SK-N-SH (cell line): ENCODE data around the gene ANKH. TPM values are rescaled to one million over a fixed set of nuclear protein-coding genes. Genes with fewer than 3 reads are reported as not detected.

Experiments used
- CTCF ChIA-PET: fragments of 300-600, 350-600 bp; formaldehyde crosslinking; extraction: SDS; loops from one replicate; lab custom pipeline; 2021; lab: Yijun Ruan, JAX
- POLR2A ChIA-PET: fragments of 350-600 bp; sonication (Branson Sonifier 250); formaldehyde crosslinking; extraction: SDS; loops from one replicate; lab custom pipeline; 2020; ENCODE audit warnings: antibody characterized with exemption, inconsistent platforms; lab: Yijun Ruan, JAX
- DNase-seq: peaks from one replicate; pipeline ENCODE4 v3.0.0; 2012
- H2AFZ ChIP-seq: fragments of 200-600 bp; sonication (generic); 2 replicates; pipeline ENCODE4 v1.8.1; 2016; ENCODE audit warnings: antibody characterized with exemption, mild to moderate bottlenecking, low read depth
- H3F3A ChIP-seq: fragments of 200-600 bp; sonication (generic); replicated peaks from 2 replicates; pipeline ENCODE3; 2016; ENCODE audit warnings: antibody characterized with exemption, mild to moderate bottlenecking; ENCODE audit not compliant: insufficient read depth
- H3K27ac ChIP-seq, 2 experiments: fragments of 200-500 bp in 1 of 2; fragments of 200-600 bp in 1 of 2; sonication (Bioruptor generic) in 1 of 2; sonication (generic), shearing (Covaris generic) in 1 of 2; 2 replicates each; pipeline versions ENCODE4 v1.5.1 to v1.6.1; 2014 to 2016; ENCODE audit warnings: low read depth in 2 of 2, inconsistent platforms in 1 of 2, low read length in 1 of 2, mild to moderate bottlenecking in 1 of 2, mixed read lengths in 1 of 2
- H3K27me3 ChIP-seq: fragments of 200-600 bp; sonication (generic), shearing (Covaris generic); 2 replicates; pipeline ENCODE4 v1.6.1; 2016; ENCODE audit warnings: mixed run types; ENCODE audit not compliant: insufficient read depth
- H3K36me3 ChIP-seq, 2 experiments: fragments of 200-500 bp in 1 of 2; fragments of 200-600 bp in 1 of 2; sonication (Bioruptor generic) in 1 of 2; sonication (generic) in 1 of 2; replicated peaks in 1 of 2; 2 replicates each; pipeline versions ENCODE3 to v1.5.1; 2014 to 2016; ENCODE audit warnings: low read length in 1 of 2, mild to moderate bottlenecking in 1 of 2; ENCODE audit not compliant: insufficient read depth in 2 of 2, control insufficient read depth in 1 of 2
- H3K4me1 ChIP-seq, 2 experiments: fragments of 200-500 bp in 1 of 2; fragments of 200-600 bp in 1 of 2; sonication (Bioruptor generic) in 1 of 2; sonication (generic), shearing (Covaris generic) in 1 of 2; 2 replicates each; pipeline versions ENCODE4 v1.5.1 to v1.6.1; 2014 to 2016; ENCODE audit warnings: low read depth in 1 of 2, low read length in 1 of 2, mixed run types in 1 of 2; ENCODE audit not compliant: insufficient read depth in 2 of 2, control insufficient read depth in 1 of 2
- H3K4me2 ChIP-seq: fragments of 200-600 bp; sonication (generic), shearing (Covaris generic); 2 replicates; pipeline ENCODE4 v1.6.1; 2017; ENCODE audit warnings: mixed run types
- H3K4me3 ChIP-seq, 2 experiments: fragments of 200-500 bp in 1 of 2; fragments of 200-600 bp in 1 of 2; sonication (Bioruptor generic) in 1 of 2; sonication (generic), shearing (Covaris generic) in 1 of 2; 2 replicates each; pipeline versions ENCODE4 v1.5.1 to v1.8.1; 2014 to 2016; ENCODE audit warnings: low read depth in 2 of 2, inconsistent platforms in 1 of 2, low read length in 1 of 2, mild to moderate bottlenecking in 1 of 2, mixed read lengths in 1 of 2, moderate library complexity in 1 of 2
- H3K79me2 ChIP-seq: fragments of 200-600 bp; sonication (generic); 2 replicates; pipeline ENCODE4 v1.8.1; 2017; ENCODE audit warnings: mild to moderate bottlenecking; ENCODE audit not compliant: insufficient read depth
- H3K9ac ChIP-seq: fragments of 200-600 bp; sonication (generic); 2 replicates; pipeline ENCODE4 v1.6.1; 2017; ENCODE audit warnings: mixed run types
- H3K9me2 ChIP-seq: fragments of 200-600 bp; sonication (generic); 2 replicates; pipeline ENCODE4 v1.6.1; 2017; ENCODE audit warnings: mixed run types
- H3K9me3 ChIP-seq: fragments of 200-600 bp; sonication (generic); 2 replicates; pipeline ENCODE4 v1.6.1; 2017; ENCODE audit warnings: mixed run types, mild to moderate bottlenecking, moderate library complexity
- H4K20me1 ChIP-seq: fragments of 200-600 bp; sonication (generic); 2 replicates; pipeline ENCODE4 v1.6.1; 2017; ENCODE audit warnings: mild to moderate bottlenecking, mixed run types; ENCODE audit not compliant: insufficient read depth
- CHD2 ChIP-seq: fragments of 150-350 bp; IDR thresholded peaks from 2 replicates; pipeline ENCODE4 v1.6.1; 2018; ENCODE audit warnings: low read length; ENCODE audit not compliant: partially characterized antibody
- CTCF ChIP-seq: fragments of 200-600 bp; sonication (generic); IDR thresholded peaks from 2 replicates; pipeline ENCODE4 v1.6.1; 2017; ENCODE audit warnings: antibody characterized with exemption, mild to moderate bottlenecking, moderate library complexity
- ELF1 ChIP-seq: IDR thresholded peaks from 2 replicates; pipeline ENCODE4 v1.4.0; 2012
- FOSL2 ChIP-seq: IDR thresholded peaks from 2 replicates; pipeline ENCODE4 v1.4.0; 2012; ENCODE audit warnings: low read depth, mild to moderate bottlenecking, moderate library complexity, borderline replicate concordance
- FOXJ3 ChIP-seq: sonication (generic); formaldehyde crosslinking; IDR thresholded peaks from 2 replicates; pipeline ENCODE4 v1.5.1; 2020; ENCODE audit warnings: mild to moderate bottlenecking, missing genetic modification reagents
- FOXM1 ChIP-seq: IDR thresholded peaks from 2 replicates; pipeline ENCODE4 v1.4.0; 2012; ENCODE audit warnings: low read depth, mild to moderate bottlenecking
- GABPA ChIP-seq: IDR thresholded peaks from 2 replicates; pipeline ENCODE4 v1.4.0; 2012; ENCODE audit warnings: low read depth, mild to moderate bottlenecking
- JUND ChIP-seq: IDR thresholded peaks from 2 replicates; pipeline ENCODE4 v1.4.0; 2012
- MEF2A ChIP-seq: IDR thresholded peaks from 2 replicates; pipeline ENCODE4 v1.4.0; 2012; ENCODE audit warnings: low read depth, borderline replicate concordance
- NRF1 ChIP-seq: IDR thresholded peaks from 2 replicates; pipeline ENCODE4 v1.6.1; 2012; ENCODE audit warnings: low read depth, mild to moderate bottlenecking, low read length
- REST ChIP-seq: IDR thresholded peaks from 2 replicates; pipeline ENCODE4 v1.6.1; 2012; ENCODE audit warnings: mild to moderate bottlenecking, low read depth, low read length, moderate library complexity
- RXRA ChIP-seq: IDR thresholded peaks from 2 replicates; pipeline ENCODE4 v1.4.0; 2012; ENCODE audit warnings: low read depth, mild to moderate bottlenecking, borderline replicate concordance
- SIN3A ChIP-seq: IDR thresholded peaks from 2 replicates; pipeline ENCODE4 v1.6.1; 2012; ENCODE audit warnings: low read depth, mild to moderate bottlenecking, low read length, moderate library complexity, borderline replicate concordance
- TEAD4 ChIP-seq: IDR thresholded peaks from 2 replicates; pipeline ENCODE4 v1.4.0; 2012; ENCODE audit warnings: mild to moderate bottlenecking, borderline replicate concordance; ENCODE audit not compliant: insufficient read depth
- YY1 ChIP-seq: IDR thresholded peaks from 2 replicates; pipeline ENCODE4 v1.4.0; 2012; ENCODE audit warnings: low read depth, mild to moderate bottlenecking
- WGBS: methylation state at CpG from one replicate; pipeline ENCODE4 v1.1.6; 2017; ENCODE audit warnings: low lambda C conversion rate; 5-methylcytosine and 5-hydroxymethylcytosine counted together
- polyA plus RNA-seq, 3 experiments: library from polyadenylated mRNA; depleted of rRNA; stranded (reverse); fragments of >200 nt; gene quantifications; 2 replicates each; pipeline ENCODE4 v1.2.3, GENCODE V29; 2012
- TF ChIP-seq, protein P1 (sequence below): IDR thresholded peaks from 2 replicates; pipeline ENCODE4; 2012
- TF ChIP-seq, protein P2 (sequence below): fragments of 150-350 bp; IDR thresholded peaks from 2 replicates; pipeline ENCODE4 v1.6.1; 2017; ENCODE audit warnings: antibody characterized with exemption, low read length, low read depth, borderline replicate concordance
- TF ChIP-seq, protein P3 (sequence below): IDR thresholded peaks from 2 replicates; pipeline ENCODE4 v1.4.0; 2012; ENCODE audit warnings: low read depth

Gene ANKH
- polyA plus RNA-seq, 1 of the 3 experiments (the other 2 are of a cell fraction): 22.0 TPM

DNA sequence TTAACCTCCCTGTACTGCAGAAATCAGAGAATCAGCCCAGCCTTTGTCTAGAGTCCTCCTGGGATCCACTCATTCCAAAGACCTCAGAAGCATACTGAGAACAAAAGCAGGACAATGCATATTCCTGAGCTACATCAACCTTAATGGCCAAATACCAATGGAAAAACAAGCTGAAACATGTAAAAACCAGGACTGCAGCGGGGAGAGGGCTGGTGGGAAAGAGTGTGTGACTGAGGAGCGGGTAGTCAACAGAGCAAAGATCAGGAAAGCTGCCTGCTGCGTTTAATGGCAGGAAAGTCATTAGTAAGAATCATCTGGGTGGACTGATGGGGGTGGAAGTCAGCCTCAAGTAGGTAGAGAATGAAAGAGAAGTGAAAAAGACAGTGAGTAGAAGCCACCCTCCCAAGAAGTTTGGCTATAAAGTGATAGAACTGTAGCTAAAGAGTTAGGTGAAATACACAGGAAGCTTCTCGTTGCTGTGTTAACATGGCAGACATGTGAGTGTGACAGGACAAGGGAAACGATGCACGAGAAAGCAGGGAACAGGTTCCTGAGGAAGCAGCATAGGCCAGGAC is 119.0 kb downstream of the ANKH start:
- Histone ChIP-seq H3K9ac (no peak overlapping the region), H4K20me1 (no peaks in the 10 kb centered on the region), H3K36me3 (peaks cover 0 to 11% of the 10 kb centered on the region in 2 experiments), H3K9me2 (no peaks in the 10 kb centered on the region), H3K79me2 (no peaks in the 10 kb centered on the region; the same call in 1 of the 2 replicates), H3F3A (no peaks in the 10 kb centered on the region), H3K27me3 (no peaks in the 10 kb centered on the region), H2AFZ (no peak overlapping the region)
- 88% methylated on average over 6 of the region's 6 CpGs for WGBS
- no peak for DNase-seq
- TF ChIP-seq FOXJ3 (CRISPR knock-in tag) (no peak), FOXM1 (no peak), YY1 (no peak)
- TF ChIP-seq, protein P1, sequence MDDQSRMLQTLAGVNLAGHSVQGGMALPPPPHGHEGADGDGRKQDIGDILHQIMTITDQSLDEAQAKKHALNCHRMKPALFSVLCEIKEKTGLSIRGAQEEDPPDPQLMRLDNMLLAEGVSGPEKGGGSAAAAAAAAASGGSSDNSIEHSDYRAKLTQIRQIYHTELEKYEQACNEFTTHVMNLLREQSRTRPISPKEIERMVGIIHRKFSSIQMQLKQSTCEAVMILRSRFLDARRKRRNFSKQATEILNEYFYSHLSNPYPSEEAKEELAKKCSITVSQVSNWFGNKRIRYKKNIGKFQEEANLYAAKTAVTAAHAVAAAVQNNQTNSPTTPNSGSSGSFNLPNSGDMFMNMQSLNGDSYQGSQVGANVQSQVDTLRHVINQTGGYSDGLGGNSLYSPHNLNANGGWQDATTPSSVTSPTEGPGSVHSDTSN: no peak
- TF ChIP-seq, all 33 proteins: peak for 0
- Histone ChIP-seq H3K27ac (no peak overlapping the region), H3K4me2 (no peak overlapping the region), H3K4me3 (no peak overlapping the region), H3K4me1 (no peaks in the 10 kb centered on the region), H3K9me3 (no peaks in the 10 kb centered on the region)
- ChIA-PET CTCF (interaction anchor here (0.6 kb wide), 1 partner anchor 318 kb away, joined by 3 read pairs; no protein-coding TSS in a partner anchor), POLR2A (interaction anchor here (0.7 kb wide), 1 partner anchor 18 kb away, joined by 3 read pairs; no protein-coding TSS in a partner anchor)

- no peaks in the 10 kb centered on the region for H3K9me2 ChIP-seq
- no peak overlapping the region for H2AFZ ChIP-seq
- no peaks in the 10 kb centered on the region for H3K79me2 ChIP-seq
- CTCF ChIA-PET: no interaction called here
- no peaks in the 10 kb centered on the region for H3F3A ChIP-seq
- no peak overlapping the region for H3K4me2 ChIP-seq
- no peak overlapping the region for H3K27ac ChIP-seq
- 94% methylated on average over 5 of the region's 5 CpGs for WGBS
- POLR2A ChIA-PET: no interaction called here
- no peaks in the 10 kb centered on the region for H3K27me3 ChIP-seq
- no peak overlapping the region for H3K4me3 ChIP-seq
- H3K9ac ChIP-seq: no peak overlapping the region
- H3K4me1 ChIP-seq: no peaks in the 10 kb centered on the region
- no peaks in the 10 kb centered on the region for H4K20me1 ChIP-seq
- peaks cover 0 to 20% of the 10 kb centered on the region in 2 experiments for H3K36me3 ChIP-seq
- H3K9me3 ChIP-seq: no peaks in the 10 kb centered on the region
- no peak for DNase-seq
- TF ChIP-seq JUND (no peak), SIN3A (no peak), GABPA (no peak), TEAD4 (no peak), REST (no peak), MEF2A (no peak), FOSL2 (no peak), ELF1 (no peak), CTCF (no peak), NRF1 (no peak), FOXJ3 (CRISPR knock-in tag) (no peak), RXRA (no peak), CHD2 (no peak), FOXM1 (no peak)
- TF ChIP-seq, protein P1: no peak
- TF ChIP-seq, protein P2, sequence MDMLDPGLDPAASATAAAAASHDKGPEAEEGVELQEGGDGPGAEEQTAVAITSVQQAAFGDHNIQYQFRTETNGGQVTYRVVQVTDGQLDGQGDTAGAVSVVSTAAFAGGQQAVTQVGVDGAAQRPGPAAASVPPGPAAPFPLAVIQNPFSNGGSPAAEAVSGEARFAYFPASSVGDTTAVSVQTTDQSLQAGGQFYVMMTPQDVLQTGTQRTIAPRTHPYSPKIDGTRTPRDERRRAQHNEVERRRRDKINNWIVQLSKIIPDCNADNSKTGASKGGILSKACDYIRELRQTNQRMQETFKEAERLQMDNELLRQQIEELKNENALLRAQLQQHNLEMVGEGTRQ: no peak
- TF ChIP-seq, protein P3, sequence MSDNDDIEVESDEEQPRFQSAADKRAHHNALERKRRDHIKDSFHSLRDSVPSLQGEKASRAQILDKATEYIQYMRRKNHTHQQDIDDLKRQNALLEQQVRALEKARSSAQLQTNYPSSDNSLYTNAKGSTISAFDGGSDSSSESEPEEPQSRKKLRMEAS: no peak
These were observed 120.9 kb downstream of the ANKH start for GRCh38 chr5:14750712-14751111.
